Parathyroid adenoma (tissue), 2 donors: Measurements from ENCODE around the gene VOPP1.
"Not testable (repeated sequence)": the region's sequence is repeated elsewhere in the genome, so short reads cannot be mapped to it uniquely, and the experiment has no call there.

ENCODE experiments used
- H2AFZ ChIP-seq: fragments of 300-600 bp; sonication (generic); one replicate; pipeline ENCODE4 v1.7.0; 2017; ENCODE audit warnings: antibody characterized with exemption, mild to moderate bottlenecking
- H3K27ac ChIP-seq: fragments of 300-600 bp; sonication (generic); one replicate; pipeline ENCODE4 v1.7.0; 2017
- H3K27me3 ChIP-seq: fragments of 300-600 bp; sonication (generic); one replicate; pipeline ENCODE4 v1.7.0; 2017; ENCODE audit warnings: low read length; ENCODE audit not compliant: control insufficient read depth, insufficient read depth
- H3K36me3 ChIP-seq: fragments of 300-600 bp; sonication (generic); one replicate; pipeline ENCODE4 v1.7.0; 2017; ENCODE audit warnings: low read length; ENCODE audit not compliant: control insufficient read depth, insufficient read depth
- H3K4me1 ChIP-seq: fragments of 300-600 bp; sonication (generic); one replicate; pipeline ENCODE4 v1.7.0; 2017; ENCODE audit warnings: control low read depth
- H3K4me2 ChIP-seq: fragments of 300-600 bp; sonication (generic); one replicate; pipeline ENCODE4 v1.7.0; 2017; ENCODE audit warnings: low read length
- H3K4me3 ChIP-seq: fragments of 300-600 bp; sonication (generic); one replicate; pipeline ENCODE4 v1.7.0; 2017; ENCODE audit warnings: low read depth, low read length
- H3K79me2 ChIP-seq: fragments of 300-600 bp; sonication (generic); one replicate; pipeline ENCODE4 v1.7.0; 2017; ENCODE audit warnings: control low read depth
- H3K9ac ChIP-seq: fragments of 300-600 bp; sonication (generic); one replicate; pipeline ENCODE4 v1.7.0; 2017; ENCODE audit warnings: mild to moderate bottlenecking
- H3K9me3 ChIP-seq: fragments of 300-600 bp; sonication (generic); one replicate; pipeline ENCODE4 v1.7.0; 2017; ENCODE audit warnings: low read length; ENCODE audit not compliant: control insufficient read depth
- TF ChIP-seq, protein P1 (sequence below): fragments of 300-600 bp; sonication (generic); IDR thresholded peaks from one replicate; pipeline ENCODE4 v1.7.0; 2017; ENCODE audit warnings: antibody characterized with exemption, mild to moderate bottlenecking
- donor health status: primary hyperparathyroidism.

VOPP1 gene

DNA sequence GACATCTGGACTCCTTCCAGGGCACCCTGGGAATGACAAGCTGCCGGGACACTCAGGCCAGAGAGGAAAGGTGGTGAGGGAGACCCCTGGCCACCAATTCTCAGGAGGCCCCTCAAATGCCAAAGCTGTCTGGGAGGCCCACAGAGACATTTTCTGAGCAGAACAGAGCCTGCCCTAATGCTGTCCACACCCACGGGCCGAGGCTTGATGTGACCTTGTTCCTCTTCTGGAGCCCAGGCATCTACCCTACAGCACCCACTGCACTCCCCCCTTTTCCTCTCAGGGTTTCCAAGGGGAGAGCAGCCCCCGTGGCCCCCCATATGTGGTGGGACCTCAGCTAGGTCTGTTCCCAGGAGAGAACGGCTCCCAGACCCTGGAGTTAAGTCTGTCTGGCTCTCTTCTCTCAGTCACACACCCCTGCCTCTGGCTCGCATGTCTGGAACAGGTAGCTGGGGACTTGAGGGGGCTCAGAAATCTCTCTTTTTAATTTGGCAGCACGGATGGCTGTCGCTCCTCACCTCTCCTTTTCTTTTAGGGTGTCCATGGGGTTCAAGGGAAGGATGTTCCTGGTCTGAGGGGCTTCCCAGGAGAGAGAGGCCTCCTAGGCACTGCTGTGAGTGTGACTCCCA, 16.8 kb upstream of the VOPP1 start:
- Histone ChIP-seq H3K4me1 (peaks cover 7% of the 10 kb centered on the region), H3K36me3 (no peaks in the 10 kb centered on the region), H3K27me3 (no peaks in the 10 kb centered on the region), H3K79me2 (no peaks in the 10 kb centered on the region), H3K4me3 (no peak overlapping the region), H3K9ac (no peak overlapping the region), H2AFZ (no peak overlapping the region), H3K9me3 (no peaks in the 10 kb centered on the region), H3K27ac (no peak overlapping the region), H3K4me2 (no peak overlapping the region)
- TF ChIP-seq, protein P1, sequence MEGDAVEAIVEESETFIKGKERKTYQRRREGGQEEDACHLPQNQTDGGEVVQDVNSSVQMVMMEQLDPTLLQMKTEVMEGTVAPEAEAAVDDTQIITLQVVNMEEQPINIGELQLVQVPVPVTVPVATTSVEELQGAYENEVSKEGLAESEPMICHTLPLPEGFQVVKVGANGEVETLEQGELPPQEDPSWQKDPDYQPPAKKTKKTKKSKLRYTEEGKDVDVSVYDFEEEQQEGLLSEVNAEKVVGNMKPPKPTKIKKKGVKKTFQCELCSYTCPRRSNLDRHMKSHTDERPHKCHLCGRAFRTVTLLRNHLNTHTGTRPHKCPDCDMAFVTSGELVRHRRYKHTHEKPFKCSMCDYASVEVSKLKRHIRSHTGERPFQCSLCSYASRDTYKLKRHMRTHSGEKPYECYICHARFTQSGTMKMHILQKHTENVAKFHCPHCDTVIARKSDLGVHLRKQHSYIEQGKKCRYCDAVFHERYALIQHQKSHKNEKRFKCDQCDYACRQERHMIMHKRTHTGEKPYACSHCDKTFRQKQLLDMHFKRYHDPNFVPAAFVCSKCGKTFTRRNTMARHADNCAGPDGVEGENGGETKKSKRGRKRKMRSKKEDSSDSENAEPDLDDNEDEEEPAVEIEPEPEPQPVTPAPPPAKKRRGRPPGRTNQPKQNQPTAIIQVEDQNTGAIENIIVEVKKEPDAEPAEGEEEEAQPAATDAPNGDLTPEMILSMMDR, result no peak

DNA sequence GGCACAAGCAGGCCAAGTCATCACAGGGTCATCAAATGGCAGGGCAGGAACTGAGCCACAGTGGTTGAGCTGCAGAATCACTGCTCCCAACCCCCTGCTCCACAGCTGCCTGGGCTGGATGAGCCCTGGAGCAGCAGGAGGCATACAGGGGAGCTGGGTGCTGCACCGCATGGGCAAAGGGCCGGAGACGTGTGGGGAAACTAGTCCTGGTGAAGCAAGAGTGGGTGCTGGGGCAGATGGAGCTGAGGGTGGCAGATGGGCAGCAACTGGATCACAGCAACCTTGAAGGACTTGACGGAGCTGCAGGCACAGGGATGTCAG, 16.0 kb upstream of the VOPP1 start:
- Histone ChIP-seq H3K79me2 (no peaks in the 10 kb centered on the region), H3K36me3 (no peaks in the 10 kb centered on the region), H2AFZ (no peak overlapping the region), H3K27me3 (no peaks in the 10 kb centered on the region), H3K27ac (no peak overlapping the region), H3K9ac (no peak overlapping the region), H3K9me3 (no peaks in the 10 kb centered on the region), H3K4me2 (no peak overlapping the region), H3K4me3 (no peak overlapping the region), H3K4me1 (peaks cover 13% of the 10 kb centered on the region)
- TF ChIP-seq, protein P1, result no peak

DNA sequence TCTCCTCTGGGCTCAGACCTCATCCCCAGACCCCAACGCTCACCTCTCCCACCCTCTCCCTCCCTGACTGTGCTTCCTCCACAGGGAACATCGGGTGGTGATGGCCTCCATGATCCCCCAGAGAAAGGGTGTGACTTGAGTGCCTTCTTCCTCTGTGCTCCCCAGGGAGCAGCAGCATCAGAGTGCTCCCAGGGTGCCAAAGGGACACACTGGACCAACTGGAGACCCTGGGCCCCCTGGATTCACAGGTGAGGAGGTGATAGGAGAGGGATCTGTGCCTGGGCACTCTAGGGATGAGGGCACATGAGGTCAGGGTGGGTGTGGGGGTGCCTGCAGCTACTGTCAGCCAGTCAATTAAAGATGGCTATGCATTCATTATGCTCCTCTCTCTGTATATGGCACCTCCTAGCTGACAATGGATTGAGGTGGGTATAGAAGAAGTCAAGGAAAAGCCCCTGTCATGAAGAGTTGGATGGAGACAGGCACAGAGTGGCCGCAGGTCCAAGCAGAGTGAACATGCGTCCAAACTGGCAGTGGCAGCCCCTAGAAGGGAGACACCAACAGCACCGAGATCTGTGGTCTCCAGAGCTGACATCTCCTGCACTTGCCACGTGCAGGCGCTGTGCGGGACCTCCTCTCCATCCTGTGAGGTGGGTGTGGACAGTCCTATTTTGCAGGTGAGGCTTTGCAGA, 15.5 kb upstream of the VOPP1 start:
- no peak overlapping the region for H3K9ac ChIP-seq
- no peaks in the 10 kb centered on the region for H3K36me3 ChIP-seq
- H3K4me3 ChIP-seq, result no peak overlapping the region
- H3K27ac ChIP-seq, result no peak overlapping the region
- H3K27me3 ChIP-seq, result no peaks in the 10 kb centered on the region
- H3K4me1 ChIP-seq, result peaks cover 13% of the 10 kb centered on the region
- H3K79me2 ChIP-seq, result no peaks in the 10 kb centered on the region
- TF ChIP-seq, protein P1, result no peak
- no peak overlapping the region for H3K4me2 ChIP-seq
- H3K9me3 ChIP-seq, result no peaks in the 10 kb centered on the region
- no peak overlapping the region for H2AFZ ChIP-seq

DNA sequence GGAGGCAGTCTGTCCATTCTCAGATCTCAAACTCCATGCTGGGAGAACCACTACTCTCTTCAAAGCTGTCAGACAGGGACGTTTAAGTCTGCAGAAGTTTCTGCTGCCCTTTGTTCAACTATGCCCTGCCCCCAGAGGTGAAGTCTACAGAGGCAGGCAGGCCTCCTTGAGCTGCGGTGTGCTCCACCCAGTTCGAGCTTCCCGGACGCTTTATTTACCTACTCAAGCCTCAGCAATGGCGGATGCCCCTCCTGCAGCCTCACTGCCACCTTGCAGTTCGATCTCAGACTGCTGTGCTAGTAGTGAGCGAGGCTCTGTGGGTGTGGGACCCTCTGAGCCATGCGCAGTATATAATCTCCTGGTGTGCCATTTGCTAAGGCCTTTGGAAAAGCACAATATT, 10.4 kb upstream of the VOPP1 start:
- not testable (repeated sequence) for H3K27ac ChIP-seq, H3K36me3 ChIP-seq, H3K4me2 ChIP-seq, H3K27me3 ChIP-seq, H2AFZ ChIP-seq, H3K4me3 ChIP-seq, H3K79me2 ChIP-seq, H3K9ac ChIP-seq, H3K9me3 ChIP-seq
- H3K4me1 ChIP-seq, result peaks cover 13% of the 10 kb centered on the region

DNA sequence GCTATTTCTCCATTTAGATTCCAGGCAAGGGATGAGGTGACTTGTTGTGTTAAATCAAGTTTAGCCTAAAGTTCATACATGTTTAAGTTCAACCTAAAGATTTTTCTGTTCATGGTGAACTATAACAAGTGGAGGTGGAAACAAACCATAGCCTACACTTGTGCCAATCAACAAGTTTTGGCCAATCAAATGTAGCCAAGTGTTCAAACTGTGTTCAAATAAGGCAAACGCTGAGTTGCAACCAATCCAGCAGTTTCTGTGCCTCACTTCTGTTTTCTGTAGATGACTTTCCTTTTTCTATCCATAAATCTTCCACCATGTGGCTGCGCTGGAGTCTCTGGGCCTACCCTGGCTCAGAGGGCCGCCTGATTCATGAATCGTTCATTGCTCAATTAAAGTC, 4.5 kb upstream of the VOPP1 start:
- Histone ChIP-seq H3K4me1 (peaks cover 10% of the 10 kb centered on the region), H3K4me2 (no peak overlapping the region), H3K36me3 (no peaks in the 10 kb centered on the region), H2AFZ (no peak overlapping the region), H3K79me2 (no peaks in the 10 kb centered on the region), H3K27me3 (no peaks in the 10 kb centered on the region), H3K9me3 (no peaks in the 10 kb centered on the region), H3K4me3 (no peak overlapping the region), H3K9ac (no peak overlapping the region), H3K27ac (no peak overlapping the region)
- TF ChIP-seq, protein P1, result no peak
